Gastrocnemius medialis (tissue), 4 donors: ENCODE data around the gene PIGN.

Source experiments
- CTCF ChIP-seq, 5 experiments: fragments of 450-650 bp in 3 of 5; fragments of 200-600 bp in 2 of 5; sonication (generic) in 2 of 5; IDR thresholded peaks in 4 of 5; conservative IDR thresholded peaks in 1 of 5; 1 replicate in 4 of 5; 2 replicates in 1 of 5; pipeline ENCODE4 v1.5.1; 2016 to 2019; ENCODE audit warnings: antibody characterized with exemption in 5 of 5, mild to moderate bottlenecking in 3 of 5, moderate library complexity in 3 of 5
- POLR2A ChIP-seq, 2 donors: fragments of 450-650 bp; IDR thresholded peaks; one replicate each; pipeline ENCODE4 v1.6.1; 2017; ENCODE audit warnings: antibody characterized with exemption in 2 of 2, mild to moderate bottlenecking in 2 of 2, moderate library complexity in 2 of 2

GRCh38 chr18:62080172-62080900 lies 106.5 kb downstream of the PIGN start:
- TF ChIP-seq CTCF (IDR thresholded peaks at IDR 0.05 in 4 of 5, conservative IDR thresholded peaks at IDR 0.05 in 1 of 5) (no peak), POLR2A (IDR thresholded peaks at IDR 0.05) (no peak)
